ENCODE measurements around the gene RPP21.

DNA sequence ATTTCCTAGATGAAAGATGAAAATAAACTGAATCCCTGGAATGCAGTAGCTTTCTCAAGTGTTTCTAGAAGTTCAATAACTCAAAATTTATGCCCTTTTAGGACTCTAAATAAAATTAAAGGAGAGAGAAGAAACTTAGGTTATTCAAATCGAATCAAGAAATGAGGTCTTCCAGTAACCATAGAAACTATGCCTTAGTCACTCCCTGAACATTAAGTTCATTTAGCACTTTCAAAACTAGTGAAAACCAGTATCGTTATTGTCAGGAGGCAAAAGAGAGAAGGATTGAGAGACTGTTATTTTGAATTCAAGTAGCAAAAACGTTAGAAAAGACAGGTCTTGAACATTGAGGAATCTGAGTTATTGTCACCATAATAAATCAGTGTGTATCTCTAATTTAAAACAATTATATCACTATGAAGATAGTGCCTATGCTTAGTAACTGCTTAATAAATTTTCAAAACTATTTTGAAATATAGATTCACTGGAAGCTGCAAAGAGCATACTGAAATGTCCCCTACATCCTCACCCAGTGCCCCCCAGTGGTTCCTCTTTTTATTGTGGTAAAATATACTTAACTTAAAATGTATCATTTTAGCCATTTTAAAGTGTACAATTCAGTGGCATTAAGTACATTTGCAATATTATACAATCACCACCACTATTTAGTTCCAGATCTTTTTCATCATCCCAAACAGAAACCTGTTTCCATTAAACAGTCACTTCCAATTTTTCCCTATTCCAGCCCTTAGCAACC is 4.6 kb downstream of the RPP21 start:
- TF ChIP-seq, protein P1, sequence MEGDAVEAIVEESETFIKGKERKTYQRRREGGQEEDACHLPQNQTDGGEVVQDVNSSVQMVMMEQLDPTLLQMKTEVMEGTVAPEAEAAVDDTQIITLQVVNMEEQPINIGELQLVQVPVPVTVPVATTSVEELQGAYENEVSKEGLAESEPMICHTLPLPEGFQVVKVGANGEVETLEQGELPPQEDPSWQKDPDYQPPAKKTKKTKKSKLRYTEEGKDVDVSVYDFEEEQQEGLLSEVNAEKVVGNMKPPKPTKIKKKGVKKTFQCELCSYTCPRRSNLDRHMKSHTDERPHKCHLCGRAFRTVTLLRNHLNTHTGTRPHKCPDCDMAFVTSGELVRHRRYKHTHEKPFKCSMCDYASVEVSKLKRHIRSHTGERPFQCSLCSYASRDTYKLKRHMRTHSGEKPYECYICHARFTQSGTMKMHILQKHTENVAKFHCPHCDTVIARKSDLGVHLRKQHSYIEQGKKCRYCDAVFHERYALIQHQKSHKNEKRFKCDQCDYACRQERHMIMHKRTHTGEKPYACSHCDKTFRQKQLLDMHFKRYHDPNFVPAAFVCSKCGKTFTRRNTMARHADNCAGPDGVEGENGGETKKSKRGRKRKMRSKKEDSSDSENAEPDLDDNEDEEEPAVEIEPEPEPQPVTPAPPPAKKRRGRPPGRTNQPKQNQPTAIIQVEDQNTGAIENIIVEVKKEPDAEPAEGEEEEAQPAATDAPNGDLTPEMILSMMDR (conservative IDR thresholded peaks at IDR 0.05) = no peak
- TF ChIP-seq EZH2 (IDR thresholded peaks at IDR 0.05; ENCODE audit: low read depth) = no peak

Measured in PC-9 (cell line).